ENCODE measurements around the gene MLST8.

GRCh38 chr16:2229632-2230250 is 24.5 kb downstream of the MLST8 start:
- TF ChIP-seq BHLHE40 (IDR thresholded peaks at IDR 0.05; ENCODE audit: borderline replicate concordance) = no peak
- no peak for TF ChIP-seq HDGF (IDR thresholded peaks at IDR 0.05; ENCODE audit: borderline replicate concordance)
- no peak for TF ChIP-seq SP1 (IDR thresholded peaks at IDR 0.05)
- no peak for TF ChIP-seq SUZ12 (IDR thresholded peaks at IDR 0.05)
- no peak for TF ChIP-seq PKNOX1 (IDR thresholded peaks at IDR 0.05)
- TF ChIP-seq ELF4 (IDR thresholded peaks at IDR 0.05) = no peak
- no peak for TF ChIP-seq LEF1 (IDR thresholded peaks at IDR 0.05; ENCODE audit: borderline replicate concordance)
- no peak for TF ChIP-seq CTBP1 (IDR thresholded peaks at IDR 0.05; ENCODE audit: borderline replicate concordance)
- no peak for TF ChIP-seq TARDBP (IDR thresholded peaks at IDR 0.05)
- TF ChIP-seq FOXA1 (IDR thresholded peaks at IDR 0.05) = no peak
- no peak for TF ChIP-seq FOXK2 (IDR thresholded peaks at IDR 0.05)
- TF ChIP-seq FOXM1 (IDR thresholded peaks at IDR 0.05; ENCODE audit: borderline replicate concordance) = no peak
- no peak for TF ChIP-seq L3MBTL2 (conservative IDR thresholded peaks at IDR 0.05)
